Stomach (tissue), 9 donors: ENCODE measurements around the gene LPIN3. TPM values are rescaled to one million over a fixed set of nuclear protein-coding genes. Genes with fewer than 3 reads are reported as not detected.

Experiments used
- DNase-seq, 2 donors: peaks; one replicate each; pipeline versions ENCODE4 v3.0.0 to v3.0.0-alpha.2; 2013 to 2019
- H3K27ac ChIP-seq, 5 donors: fragments of 200-600 bp in 4 of 5; sonication (generic) in 4 of 5; one replicate each; pipeline ENCODE4 v1.5.1; 2013 to 2019; ENCODE audit warnings: mild to moderate bottlenecking in 1 of 5, moderate library complexity in 1 of 5
- H3K27me3 ChIP-seq, 3 donors: fragments of 200-600 bp; sonication (generic); one replicate each; pipeline ENCODE4 v1.5.1; 2017 to 2019; ENCODE audit warnings: mixed run types in 1 of 3
- H3K36me3 ChIP-seq, 4 donors: fragments of 200-600 bp; sonication (generic); 1 replicate in 3 of 4; 2 replicates in 1 of 4; pipeline ENCODE4 v1.5.1; 2016 to 2019
- H3K4me1 ChIP-seq, 4 donors: fragments of 200-600 bp; sonication (generic); one replicate each; pipeline ENCODE4 v1.5.1; 2016 to 2019
- H3K4me3 ChIP-seq, 4 donors: fragments of 200-600 bp; sonication (generic) in 3 of 4; one replicate each; pipeline ENCODE4 v1.5.1; 2016 to 2019; ENCODE audit warnings: mild to moderate bottlenecking in 1 of 4
- H3K9me3 ChIP-seq, 4 donors: fragments of 200-600 bp; sonication (generic); one replicate each; pipeline ENCODE4 v1.5.1; 2016 to 2019
- EP300 ChIP-seq: sonication (generic); formaldehyde crosslinking; IDR thresholded peaks from one replicate; pipeline ENCODE4 v1.6.1; 2017; ENCODE audit warnings: antibody characterized with exemption
- POLR2A ChIP-seq, 4 donors: fragments of 450-650 bp; IDR thresholded peaks; one replicate each; pipeline ENCODE4 v1.6.1; 2016; ENCODE audit warnings: antibody characterized with exemption in 4 of 4, control low read depth in 2 of 4, mild to moderate bottlenecking in 1 of 4, moderate library complexity in 1 of 4
- POLR2AphosphoS5 ChIP-seq, 3 donors: sonication (generic); formaldehyde crosslinking; IDR thresholded peaks; one replicate each; pipeline ENCODE4 v1.6.1; 2016; ENCODE audit warnings: antibody characterized with exemption in 3 of 3
- WGBS, 5 donors: extraction: QIAGEN DNeasy Blood & Tissue Kit in 3 of 5; methylation state at CpG; one replicate each; pipeline versions ENCODE4 v1.1.5 to v1.1.7; 2013 to 2018; 5-methylcytosine and 5-hydroxymethylcytosine counted together
- intact Hi-C: fragments of 100-400 bp; cut with DNase I; formaldehyde crosslinking; loops from one replicate; pipeline ENCODE4 v1.15.1; 2023; ENCODE audit warnings: low total_unique reads
- polyA plus RNA-seq, 3 donors: library from polyadenylated mRNA; stranded (reverse); fragments of 200-250 nt; gene quantifications; one replicate each; pipeline ENCODE4 v1.2.3, GENCODE V29; 2013
- total RNA-seq, 5 donors: library from RNA; depleted of rRNA; stranded (reverse); fragments of >200 nt; gene quantifications; one replicate each; pipeline versions ENCODE4 v1.1.0 to v1.2.3, GENCODE V29; 2014 to 2016
- TF ChIP-seq, protein P1 (sequence below), 7 experiments: fragments of 450-650 bp in 4 of 7; fragments of 200-600 bp in 3 of 7; sonication (generic) in 3 of 7; IDR thresholded peaks; one replicate each; pipeline ENCODE4 v1.5.1; 2016 to 2019; ENCODE audit warnings: antibody characterized with exemption in 7 of 7, control low read depth in 2 of 7, mild to moderate bottlenecking in 1 of 7
- donor health status: healthy with polysubstance abuse.
- donor health status: Bipolar disorder and iron deficiency.
- donor health status: healthy.

Gene LPIN3
- total and polyA plus RNA-seq, 8 donors: 5.7 to 289 (median 21.5) TPM

DNA sequence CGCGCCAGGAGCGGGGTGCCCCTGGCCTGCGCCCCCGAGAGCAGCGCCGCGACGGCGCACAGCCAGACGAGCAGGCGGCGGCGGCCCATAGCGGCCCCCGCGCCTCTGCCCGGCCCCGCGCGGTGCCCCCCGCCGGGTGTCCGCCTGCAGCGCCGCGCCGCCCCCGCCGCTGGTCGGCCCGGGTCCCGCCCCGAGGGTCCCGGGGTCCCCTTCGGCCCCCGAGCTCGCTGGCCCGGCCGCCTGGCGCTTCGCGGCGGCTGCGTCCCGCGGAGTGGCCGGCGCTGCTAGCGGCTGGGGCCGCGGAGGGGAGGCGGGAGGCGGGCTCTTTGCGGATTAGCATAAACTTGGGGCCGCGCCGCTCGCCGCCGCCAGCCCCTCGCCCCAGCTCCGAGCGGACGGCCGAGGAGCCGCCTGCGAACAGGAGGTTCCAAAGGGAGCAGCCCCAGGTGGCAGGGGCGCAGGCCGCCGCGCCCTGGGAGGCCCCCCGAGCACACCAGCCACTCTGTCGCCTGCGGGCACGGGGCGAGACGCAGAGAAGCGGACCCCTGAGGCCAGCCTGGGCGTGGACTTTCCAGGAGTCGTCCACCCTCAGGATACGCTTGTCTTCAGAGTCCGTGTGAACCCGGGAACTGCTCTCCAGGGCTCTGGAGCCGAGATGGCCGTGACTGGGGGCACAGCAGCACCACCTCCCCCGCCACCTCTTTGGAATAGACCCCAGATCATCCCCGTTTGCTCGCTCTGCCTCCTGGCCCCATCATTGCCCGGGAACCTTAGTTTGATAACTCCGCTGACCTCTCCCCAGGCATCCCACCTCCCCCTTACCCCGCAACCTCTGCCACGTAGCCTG lies 26.1 kb downstream of the LPIN3 start, which contains the start of gene EMILIN3:
Gene EMILIN3 (minus strand): TSS at position 273 of the 847 bp plus-strand sequence. CDS start 184 bp downstream, at position 89.
- intact Hi-C loops: no loop called here
- WGBS, 5 donors: 6 to 18% (median 9%) methylated on average over 29 to 93 of the region's 93 CpGs
- DNase-seq: peak in 1 of 2 donors; percentile 75
- Histone ChIP-seq H3K27ac (no peak within 1 kb of the TSS), H3K27me3 (peaks cover 0 to 68% (median 36%) of the 10 kb centered on the region in 3 donors), H3K9me3 (peaks cover 0 to 11% (median 9%) of the 10 kb centered on the region in 4 donors), H3K4me3 (peak within 1 kb of the TSS; percentile 40 to 51 (median 46)), H3K36me3 (no peaks in the 10 kb centered on the region), H3K4me1 (peaks cover 7 to 19% (median 14%) of the 10 kb centered on the region in 4 donors)
- TF ChIP-seq POLR2AphosphoS5 (IDR thresholded peaks at IDR 0.05) (no peak), EP300 (no peak), POLR2A (IDR thresholded peaks at IDR 0.05) (no peak)
- TF ChIP-seq, protein P1, sequence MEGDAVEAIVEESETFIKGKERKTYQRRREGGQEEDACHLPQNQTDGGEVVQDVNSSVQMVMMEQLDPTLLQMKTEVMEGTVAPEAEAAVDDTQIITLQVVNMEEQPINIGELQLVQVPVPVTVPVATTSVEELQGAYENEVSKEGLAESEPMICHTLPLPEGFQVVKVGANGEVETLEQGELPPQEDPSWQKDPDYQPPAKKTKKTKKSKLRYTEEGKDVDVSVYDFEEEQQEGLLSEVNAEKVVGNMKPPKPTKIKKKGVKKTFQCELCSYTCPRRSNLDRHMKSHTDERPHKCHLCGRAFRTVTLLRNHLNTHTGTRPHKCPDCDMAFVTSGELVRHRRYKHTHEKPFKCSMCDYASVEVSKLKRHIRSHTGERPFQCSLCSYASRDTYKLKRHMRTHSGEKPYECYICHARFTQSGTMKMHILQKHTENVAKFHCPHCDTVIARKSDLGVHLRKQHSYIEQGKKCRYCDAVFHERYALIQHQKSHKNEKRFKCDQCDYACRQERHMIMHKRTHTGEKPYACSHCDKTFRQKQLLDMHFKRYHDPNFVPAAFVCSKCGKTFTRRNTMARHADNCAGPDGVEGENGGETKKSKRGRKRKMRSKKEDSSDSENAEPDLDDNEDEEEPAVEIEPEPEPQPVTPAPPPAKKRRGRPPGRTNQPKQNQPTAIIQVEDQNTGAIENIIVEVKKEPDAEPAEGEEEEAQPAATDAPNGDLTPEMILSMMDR (IDR thresholded peaks at IDR 0.05): no peak

DNA sequence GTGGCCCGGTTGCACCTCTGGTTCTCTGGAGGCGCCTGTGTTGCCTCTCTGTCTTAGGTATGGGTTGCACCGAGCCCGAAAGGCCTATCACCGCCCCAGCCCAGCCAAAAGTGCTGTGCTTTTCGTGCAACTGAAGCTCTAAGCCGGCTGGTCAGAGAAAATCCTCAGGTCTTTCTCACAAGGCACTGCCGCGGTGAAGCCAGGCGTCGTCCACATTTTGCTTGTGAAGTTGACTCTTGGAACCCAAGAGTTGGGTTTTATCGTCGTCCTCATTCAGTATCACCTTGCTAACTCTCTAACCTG lies 26.7 kb downstream of the LPIN3 start:
- peak in 1 of 2 donors; percentile 6 for DNase-seq
- intact Hi-C loops: no loop called here
- Histone ChIP-seq H3K9me3 (peaks cover 0 to 16% (median 9%) of the 10 kb centered on the region in 4 donors), H3K36me3 (no peaks in the 10 kb centered on the region), H3K27ac (no peak overlapping the region), H3K4me1 (peaks cover 7 to 19% (median 14%) of the 10 kb centered on the region in 4 donors), H3K4me3 (no peak overlapping the region), H3K27me3 (peaks cover 0 to 66% (median 36%) of the 10 kb centered on the region in 3 donors)
- TF ChIP-seq, protein P1 (IDR thresholded peaks at IDR 0.05): no peak
- TF ChIP-seq EP300 (no peak), POLR2AphosphoS5 (IDR thresholded peaks at IDR 0.05) (no peak), POLR2A (IDR thresholded peaks at IDR 0.05) (no peak)
- 46 to 68% (median 57%) methylated on average over 13 of the region's 13 CpGs for WGBS, 5 donors

DNA sequence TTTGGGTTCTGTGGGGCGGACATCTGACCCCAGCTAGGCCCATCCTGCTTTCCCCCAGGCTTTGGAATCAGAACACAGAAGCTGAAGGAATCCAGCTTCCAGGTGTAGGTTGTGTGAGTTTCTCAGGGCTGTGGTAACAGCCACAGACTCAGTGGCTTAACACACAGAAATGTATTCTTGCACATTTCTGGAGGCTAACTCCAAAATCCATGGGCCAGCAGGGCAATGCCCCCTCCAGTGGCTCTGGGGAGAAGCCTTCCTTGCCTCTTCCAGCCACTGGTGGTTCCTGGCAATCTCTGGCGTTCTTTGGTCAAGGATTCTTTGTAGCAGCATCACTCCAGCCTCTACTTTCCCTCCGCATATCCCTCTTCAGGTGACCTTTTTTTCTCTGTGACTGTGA lies 27.3 kb downstream of the LPIN3 start:
- H3K27me3 ChIP-seq: peaks cover 0 to 60% (median 36%) of the 10 kb centered on the region in 3 donors
- peaks cover 7 to 19% (median 14%) of the 10 kb centered on the region in 4 donors for H3K4me1 ChIP-seq
- TF ChIP-seq EP300 (no peak), POLR2AphosphoS5 (IDR thresholded peaks at IDR 0.05) (no peak), POLR2A (IDR thresholded peaks at IDR 0.05) (no peak)
- TF ChIP-seq, protein P1 (IDR thresholded peaks at IDR 0.05): no peak
- no peak overlapping the region for H3K4me3 ChIP-seq
- no peaks in the 10 kb centered on the region for H3K36me3 ChIP-seq
- H3K27ac ChIP-seq: no peak overlapping the region
- intact Hi-C loops: no loop called here
- H3K9me3 ChIP-seq: peaks cover 0 to 16% (median 9%) of the 10 kb centered on the region in 4 donors
- WGBS, 5 donors: 82 to 90% (median 87%) methylated on average over 3 of the region's 3 CpGs
- DNase-seq: peak in 1 of 2 donors; percentile 1

DNA sequence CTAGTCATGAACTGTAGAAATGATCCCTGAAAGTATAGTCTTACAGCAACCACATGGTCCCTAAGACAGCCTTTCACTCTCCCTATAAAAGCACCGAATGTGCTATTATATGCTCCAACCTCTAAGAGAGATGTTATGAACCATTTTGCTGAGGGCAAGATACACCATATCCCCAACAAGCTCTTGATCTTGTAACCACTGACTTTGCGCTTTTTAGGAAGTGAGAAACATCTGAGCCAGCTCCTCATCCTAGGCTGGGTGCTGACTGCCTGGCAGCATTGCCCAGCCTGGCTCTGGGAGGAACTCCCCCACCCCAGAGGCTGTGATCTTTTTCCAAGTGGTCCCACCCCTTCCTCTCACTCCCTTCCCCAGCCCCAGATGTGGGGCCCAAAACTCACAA lies 29.1 kb downstream of the LPIN3 start:
- Histone ChIP-seq H3K27ac (no peak overlapping the region), H3K4me3 (no peak overlapping the region), H3K36me3 (no peaks in the 10 kb centered on the region), H3K9me3 (peaks cover 0 to 16% (median 9%) of the 10 kb centered on the region in 4 donors), H3K27me3 (peaks cover 0 to 45% (median 29%) of the 10 kb centered on the region in 3 donors), H3K4me1 (peaks cover 7 to 19% (median 14%) of the 10 kb centered on the region in 4 donors)
- DNase-seq: peak in 1 of 2 donors; percentile 3
- intact Hi-C loops: no loop called here
- TF ChIP-seq POLR2AphosphoS5 (IDR thresholded peaks at IDR 0.05) (no peak), EP300 (no peak), POLR2A (IDR thresholded peaks at IDR 0.05) (no peak)
- TF ChIP-seq, protein P1 (IDR thresholded peaks at IDR 0.05): no peak
- 53 to 92% (median 90%) methylated on average over 2 of the region's 2 CpGs for WGBS, 5 donors
